Transverse colon (tissue), 4 donors: ENCODE measurements around the gene DOLK.

Experiments used
- CTCF ChIP-seq, 5 experiments: fragments of 200-600 bp in 3 of 5; fragments of 450-650 bp in 2 of 5; sonication (generic) in 3 of 5; IDR thresholded peaks; 1 replicate in 2 of 5; 2 replicates in 3 of 5; pipeline ENCODE4 v1.5.1; 2016 to 2017; ENCODE audit warnings: antibody characterized with exemption in 5 of 5, inconsistent platforms in 3 of 5, mild to moderate bottlenecking in 2 of 5, moderate library complexity in 1 of 5
- EP300 ChIP-seq: sonication (generic); formaldehyde crosslinking; IDR thresholded peaks from one replicate; pipeline ENCODE4 v1.6.1; 2017; ENCODE audit warnings: antibody characterized with exemption, low read depth
- POLR2A ChIP-seq: fragments of 450-650 bp; IDR thresholded peaks from one replicate; pipeline ENCODE4 v1.6.1; 2016; ENCODE audit warnings: antibody characterized with exemption, mild to moderate bottlenecking, moderate library complexity
- POLR2AphosphoS5 ChIP-seq, 3 donors: sonication (generic); formaldehyde crosslinking; IDR thresholded peaks; one replicate each; pipeline ENCODE4 v1.6.1; 2016; ENCODE audit warnings: antibody characterized with exemption in 3 of 3

DNA sequence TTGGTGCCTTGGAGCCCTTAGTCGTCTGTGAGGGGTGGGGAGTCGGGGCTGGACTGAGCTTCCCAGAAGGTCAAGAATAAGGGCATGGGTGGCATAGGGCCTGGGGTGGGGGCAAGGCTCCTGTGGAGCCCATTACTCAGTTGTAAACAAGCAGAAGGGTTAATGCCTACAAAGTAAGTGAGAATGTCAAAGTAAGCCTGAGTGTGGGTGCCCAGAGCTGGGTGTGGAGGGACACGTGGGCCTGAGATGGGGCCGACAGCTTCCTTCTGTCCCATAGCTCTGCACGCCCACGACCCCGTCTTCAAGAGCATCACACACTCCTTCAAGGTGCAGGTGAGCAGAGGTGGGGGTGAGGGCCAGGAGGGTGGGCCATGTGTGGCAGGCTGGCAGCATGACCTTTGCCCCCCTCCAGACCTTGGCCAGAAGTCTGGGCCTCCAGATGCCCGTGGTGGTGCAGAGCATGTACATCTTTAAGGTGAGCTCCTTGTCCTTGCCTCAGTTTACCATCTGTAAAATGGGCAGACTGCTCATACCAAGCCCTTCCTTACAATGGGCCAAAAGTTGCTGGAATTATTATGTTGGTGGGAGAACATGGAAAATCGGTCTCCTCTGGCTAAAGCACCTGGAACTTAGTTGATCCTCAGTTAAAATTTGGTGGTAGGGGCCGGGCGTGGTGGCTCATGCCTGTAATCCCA is 11.1 kb downstream of the DOLK start:
- TF ChIP-seq CTCF (IDR thresholded peaks at IDR 0.05), result no peak
- no peak for TF ChIP-seq EP300
- no peak for TF ChIP-seq POLR2A
- no peak for TF ChIP-seq POLR2AphosphoS5 (IDR thresholded peaks at IDR 0.05)
